HG02884 (cell line): ENCODE results near the gene DGKZ.
A peak's percentile ranks its signal among the peaks of the same experiment; 100 is the strongest.

Source experiments
- ATAC-seq: cut with Tn5 transposase; IDR thresholded peaks from one replicate; pipeline ENCODE4 v1.9.1; 2021; ENCODE audit warnings: mild to moderate bottlenecking, moderate library complexity; ENCODE audit not compliant: unreplicated experiment

Gene DGKZ

GRCh38 chr11:46380340-46381047 is 33.2 kb downstream of the DGKZ start:
- no peak for ATAC-seq

- ATAC-seq, result no peak
Measured at GRCh38 chr11:46381048-46381818, 34.0 kb downstream of the DGKZ start, which contains the start of gene MDK. Gene MDK (plus strand): TSS chr11:46381669. CDS start chr11:46382058, 389 bp downstream.

- ATAC-seq, result no peak
Measured at GRCh38 chr11:46381819-46382645, 34.8 kb downstream of the DGKZ start.

- no peak for ATAC-seq
Measured at GRCh38 chr11:46382646-46383403, 35.6 kb downstream of the DGKZ start.

GRCh38 chr11:46383404-46383758 is 36.1 kb downstream of the DGKZ start:
- ATAC-seq, result no peak

- ATAC-seq, result no peak
Measured at GRCh38 chr11:46383974-46384701, 36.9 kb downstream of the DGKZ start.

- ATAC-seq, result no peak
Measured at GRCh38 chr11:46385169-46386004, 38.1 kb downstream of the DGKZ start.

- ATAC-seq, result no peak
Measured at GRCh38 chr11:46386005-46386578, 38.8 kb downstream of the DGKZ start.

GRCh38 chr11:46386674-46387073 is 39.4 kb downstream of the DGKZ start:
- ATAC-seq, result no peak

- no peak for ATAC-seq
Measured at GRCh38 chr11:46387456-46387855, 40.2 kb downstream of the DGKZ start.

- no peak for ATAC-seq
Measured at GRCh38 chr11:46387919-46388618, 40.8 kb downstream of the DGKZ start.

- no peak for ATAC-seq
Measured at GRCh38 chr11:46388619-46389449, 41.6 kb downstream of the DGKZ start.

- peak; percentile 44 for ATAC-seq
Measured at GRCh38 chr11:46389450-46390330, 42.4 kb downstream of the DGKZ start.

GRCh38 chr11:46390331-46391171 is 43.3 kb downstream of the DGKZ start:
- ATAC-seq, result no peak

GRCh38 chr11:46391186-46391577 is 43.9 kb downstream of the DGKZ start:
- no peak for ATAC-seq
